Stimulated activated CD8-positive, alpha-beta memory T cell treated with anti-CD3 and anti-CD28 coated beads, Interleukin-7, amount 100 ng/mL, for 4 hours (primary cell): ENCODE results near the gene FZD4.
"Not testable (repeated sequence)": the region's sequence is repeated elsewhere in the genome, so short reads cannot be mapped to it uniquely, and the experiment has no call there.

Experiments
- DNase-seq, 2 donors: peaks; one replicate each; pipeline ENCODE4 v3.0.0-alpha.2; 2020; ENCODE audit warnings: low read depth in 2 of 2

The FZD4 gene

DNA sequence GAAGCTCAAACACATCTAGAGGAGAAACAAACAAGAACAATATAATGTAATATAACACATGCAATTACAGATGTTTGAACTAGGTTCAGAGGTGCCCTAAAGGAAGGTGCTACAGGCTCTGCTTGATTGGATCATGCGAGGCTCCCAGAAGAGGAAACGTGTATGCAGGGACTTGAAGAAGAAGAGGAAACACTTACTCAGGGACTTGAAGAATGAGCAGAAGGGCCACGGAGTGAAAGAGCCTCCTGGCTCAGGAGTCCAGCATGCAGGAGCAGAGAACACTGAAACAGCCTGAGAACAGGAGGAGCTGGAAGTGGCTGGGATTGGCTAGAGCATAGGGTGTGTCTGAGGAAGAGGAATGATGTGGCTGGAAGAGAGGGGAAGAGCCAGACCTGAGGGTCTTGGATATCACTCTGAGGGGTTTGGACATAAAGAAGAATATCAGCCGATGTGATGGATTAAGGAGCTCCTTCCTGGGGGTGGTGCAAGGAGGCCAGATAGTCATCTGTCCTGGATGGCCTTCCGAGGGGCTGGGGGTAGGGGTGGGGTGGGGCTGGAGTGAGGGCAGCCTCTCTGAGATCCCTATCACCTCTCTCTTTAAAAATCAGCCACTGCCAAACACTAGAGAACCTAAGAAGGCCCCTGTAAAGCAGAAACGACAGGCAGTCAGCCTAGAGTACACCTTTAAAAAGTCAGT is 16.8 kb downstream of the FZD4 start:
- no peak for DNase-seq

- DNase-seq = not testable (repeated sequence)
These were observed 17.9 kb downstream of the FZD4 start for GRCh38 chr11:86937193-86937806.

DNA sequence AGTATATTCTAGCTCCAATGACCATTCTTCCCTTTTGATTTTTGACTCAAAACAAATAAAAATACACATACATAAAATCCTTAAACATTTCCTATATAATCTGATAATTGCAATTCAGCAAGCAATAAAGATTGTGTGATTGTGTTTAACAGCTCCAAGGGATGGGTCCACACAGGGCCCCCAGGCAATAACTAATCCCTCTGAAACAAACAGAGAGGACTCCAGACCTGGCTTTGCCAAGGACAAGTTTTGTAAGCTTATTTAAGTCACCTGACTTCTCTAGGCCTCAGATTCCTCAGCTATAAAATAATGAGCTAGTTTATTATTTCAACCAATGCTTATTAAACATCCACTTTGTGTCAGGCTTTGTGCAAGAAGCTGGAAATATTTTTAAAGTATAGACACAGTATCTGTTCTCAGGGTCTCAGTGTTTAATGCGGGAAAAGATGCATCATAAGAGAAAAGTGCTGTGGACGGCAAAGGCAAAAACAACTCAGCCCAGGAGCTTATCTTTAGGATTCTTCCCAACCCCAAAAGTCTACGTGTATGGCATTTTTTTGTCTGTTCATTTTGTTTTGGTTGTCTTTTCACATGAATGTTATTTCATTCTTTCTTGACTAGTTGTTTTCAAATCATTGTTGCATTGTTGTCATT is 20.1 kb downstream of the FZD4 start:
- no peak for DNase-seq

- DNase-seq = no peak
These were observed 20.7 kb downstream of the FZD4 start for GRCh38 chr11:86934582-86934900.

- DNase-seq = no peak
These were observed 21.2 kb downstream of the FZD4 start for GRCh38 chr11:86933891-86934581.

- no peak for DNase-seq
These were observed 22.0 kb downstream of the FZD4 start for GRCh38 chr11:86932924-86933875.

- DNase-seq = no peak
These were observed 23.0 kb downstream of the FZD4 start for GRCh38 chr11:86932259-86932585.

GRCh38 chr11:86931548-86932258 is 23.5 kb downstream of the FZD4 start:
- DNase-seq = no peak

- no peak for DNase-seq
These were observed 24.1 kb downstream of the FZD4 start for GRCh38 chr11:86930957-86931547.

GRCh38 chr11:86926975-86927374 is 28.2 kb downstream of the FZD4 start:
- DNase-seq = no peak

- DNase-seq = no peak
These were observed 31.0 kb downstream of the FZD4 start for GRCh38 chr11:86923999-86924766.

GRCh38 chr11:86922225-86922624 is 33.0 kb downstream of the FZD4 start:
- DNase-seq = no peak

DNA sequence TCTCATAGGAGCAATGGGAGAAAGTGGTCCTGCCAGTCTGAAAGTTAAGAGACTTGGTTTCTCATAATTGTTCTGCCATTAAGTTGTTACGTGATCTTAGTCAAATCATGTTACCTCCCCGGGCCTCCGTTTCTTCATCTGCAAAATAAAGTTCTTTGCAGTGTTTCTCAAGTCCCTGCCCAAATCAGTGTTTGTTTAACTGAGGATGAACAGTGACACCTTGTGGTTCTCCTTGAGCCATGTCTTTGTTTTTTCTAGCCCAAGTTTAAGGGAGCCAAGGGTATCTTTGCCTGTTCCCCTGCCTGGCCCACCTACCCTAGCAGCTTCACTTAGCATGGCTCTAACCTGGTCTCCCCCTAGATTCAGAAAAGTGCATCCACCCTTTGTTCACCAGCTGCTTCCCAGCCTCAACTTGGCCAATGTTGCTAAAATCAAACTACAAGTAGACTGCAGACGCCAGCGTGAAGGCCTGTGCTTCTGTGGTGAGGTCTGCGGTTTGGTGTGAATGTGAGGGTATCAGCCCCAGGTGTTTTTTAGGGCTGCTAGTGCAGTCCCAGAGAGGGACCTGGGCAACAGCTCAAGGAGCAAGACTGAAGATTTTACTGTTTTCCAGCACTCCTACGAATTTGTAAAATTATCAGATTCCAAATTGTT is 35.5 kb downstream of the FZD4 start:
- no peak for DNase-seq

DNA sequence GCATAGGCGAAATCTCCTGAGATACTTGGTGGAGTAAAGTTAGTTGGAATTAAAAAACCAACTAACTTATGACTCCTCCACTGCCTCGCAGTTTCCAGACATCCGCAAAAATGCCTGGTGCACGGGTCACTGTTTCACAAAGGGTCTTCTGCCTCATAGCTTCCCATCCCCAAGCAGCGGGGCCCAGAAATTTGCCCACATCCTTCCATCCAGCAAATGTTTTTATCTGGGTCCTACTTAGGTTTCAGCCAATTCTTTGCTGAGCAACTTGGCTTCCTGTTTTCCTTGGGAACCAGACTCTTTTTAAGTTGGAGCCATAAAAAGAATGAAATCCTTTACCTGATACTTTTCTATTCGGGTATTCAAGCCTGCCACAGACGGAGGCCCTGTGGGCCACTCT is 36.2 kb downstream of the FZD4 start:
- DNase-seq = no peak

- no peak for DNase-seq
These were observed 36.7 kb downstream of the FZD4 start for GRCh38 chr11:86918496-86918895.

- DNase-seq = no peak
These were observed 37.6 kb downstream of the FZD4 start for GRCh38 chr11:86917589-86917988.

- DNase-seq = no peak
These were observed 38.9 kb downstream of the FZD4 start for GRCh38 chr11:86916330-86916729.

GRCh38 chr11:86915850-86916249 is 39.3 kb downstream of the FZD4 start:
- not testable (repeated sequence) for DNase-seq

DNA sequence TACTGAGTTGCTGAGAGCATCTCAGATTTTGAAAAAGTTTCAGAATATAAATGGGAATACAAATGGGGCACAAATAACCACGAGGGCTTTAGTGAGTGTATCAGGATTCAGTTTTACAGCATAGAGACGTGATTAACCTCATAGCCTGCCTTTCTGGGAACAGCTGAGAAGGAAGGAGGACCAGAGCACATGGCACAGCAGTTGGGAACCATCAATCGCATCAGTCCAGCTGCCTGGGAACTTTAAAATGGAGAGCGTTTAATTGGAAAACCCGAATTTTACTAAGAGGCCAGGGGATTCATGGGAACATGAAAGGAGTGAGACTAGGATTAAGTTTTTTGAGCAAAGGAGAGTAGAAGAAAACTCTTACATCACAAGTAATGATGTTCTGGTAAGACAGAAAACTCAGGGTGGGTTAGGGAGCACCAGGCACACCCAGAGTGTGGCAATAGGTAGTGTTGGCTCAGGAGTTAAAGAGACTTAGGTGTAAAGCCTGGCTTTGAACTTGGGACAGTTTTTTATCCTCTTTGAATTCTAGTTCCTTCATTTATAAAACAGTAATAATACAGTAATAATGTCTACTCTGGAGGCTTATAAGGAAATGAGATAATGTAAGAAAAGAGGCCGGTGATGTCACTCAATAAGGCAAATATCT is 40.2 kb downstream of the FZD4 start:
- no peak for DNase-seq
